HG02798 (cell line): Measurements from ENCODE around the gene HPN.
"Not testable (repeated sequence)": the region's sequence is repeated elsewhere in the genome, so short reads cannot be mapped to it uniquely, and the experiment has no call there.

Experiments used
- ATAC-seq: cut with Tn5 transposase; IDR thresholded peaks from one replicate; pipeline ENCODE4 v1.9.1; 2021; ENCODE audit warnings: mild to moderate bottlenecking; ENCODE audit not compliant: unreplicated experiment, poor library complexity

Gene HPN

GRCh38 chr19:35041548-35042055 lies at the start of gene HPN:
HPN (plus strand) TSS chr19:35041721; CDS start chr19:35042507, 786 bp downstream.
- ATAC-seq, result no peak

- ATAC-seq, result not testable (repeated sequence)
Measured at GRCh38 chr19:34992582-34992981, 48.9 kb upstream of the HPN start.

GRCh38 chr19:34994286-34994642 lies 47.3 kb upstream of the HPN start:
- ATAC-seq, result no peak

- ATAC-seq, result no peak
Measured at GRCh38 chr19:34994643-34995541, 46.6 kb upstream of the HPN start.

GRCh38 chr19:34995551-34995950 lies 46.0 kb upstream of the HPN start:
- ATAC-seq, result no peak

- no peak for ATAC-seq
Measured at GRCh38 chr19:34997071-34997617, 44.4 kb upstream of the HPN start.

- not testable (repeated sequence) for ATAC-seq
Measured at GRCh38 chr19:34998224-34998623, 43.3 kb upstream of the HPN start.

GRCh38 chr19:34998777-34999497 lies 42.6 kb upstream of the HPN start:
- no peak for ATAC-seq

- peak; percentile 63 for ATAC-seq
Measured at GRCh38 chr19:34999498-35000337, 41.8 kb upstream of the HPN start, which contains the start of gene GRAMD1A. GRAMD1A (plus strand) TSS chr19:35000323; CDS start chr19:35000479, 156 bp downstream.

- no peak for ATAC-seq
Measured at GRCh38 chr19:35000338-35000646, 41.2 kb upstream of the HPN start.

- ATAC-seq, result peak; percentile 14
Measured at GRCh38 chr19:35000647-35001501, 40.6 kb upstream of the HPN start.

GRCh38 chr19:35002037-35002535 lies 39.4 kb upstream of the HPN start:
- ATAC-seq, result no peak

- no peak for ATAC-seq
Measured at GRCh38 chr19:35004517-35005255, 36.8 kb upstream of the HPN start.

GRCh38 chr19:35005256-35005977 lies 36.1 kb upstream of the HPN start:
- no peak for ATAC-seq

- ATAC-seq, result not testable (repeated sequence)
Measured at GRCh38 chr19:35006007-35006341, 35.5 kb upstream of the HPN start.

GRCh38 chr19:35006342-35006998 lies 35.1 kb upstream of the HPN start:
- no peak for ATAC-seq

- no peak for ATAC-seq
Measured at GRCh38 chr19:35006999-35007365, 34.5 kb upstream of the HPN start.
